B cell (primary cell): Measurements from ENCODE around the gene RAB6A. TPM values are rescaled to one million over a fixed set of nuclear protein-coding genes. Genes with fewer than 3 reads are reported as not detected.

Experiments used
- ATAC-seq: fragments of 200-7000 bp; cut with Tn5 transposase; one replicate; pipeline ENCODE4 v1.10.0; 2021; ENCODE audit warnings: low read depth, mild to moderate bottlenecking, moderate number of reproducible peaks, moderate library complexity
- CTCF ChIA-PET: fragments of 350-600 bp; sonication (Branson Sonifier 250); formaldehyde crosslinking; loops from one replicate; lab custom pipeline; 2021; ENCODE audit warnings: antibody characterized with exemption, inconsistent platforms; lab: Charles Lee
- POLR2A ChIA-PET: fragments of 350-600 bp; sonication (Branson Sonifier 250); formaldehyde crosslinking; loops from one replicate; lab custom pipeline; 2021; ENCODE audit warnings: antibody characterized with exemption; lab: Charles Lee
- DNase-seq: peaks from one replicate; pipeline ENCODE4 v3.0.0; 2013
- H2AFZ ChIP-seq: 2 replicates; pipeline ENCODE4 v1.6.1; 2012; ENCODE audit warnings: mild to moderate bottlenecking, low read depth, low read length; ENCODE audit not compliant: insufficient read depth, poor library complexity, severe bottlenecking
- H3K27ac ChIP-seq, 2 donors: 1 replicate in 1 of 2; 2 replicates in 1 of 2; pipeline ENCODE4 v1.5.1; 2012 to 2013; ENCODE audit warnings: low read length in 2 of 2, mild to moderate bottlenecking in 2 of 2, moderate library complexity in 1 of 2
- H3K27me3 ChIP-seq, 4 experiments: fragments of 200-600 bp in 1 of 4; sonication (generic) in 1 of 4; replicated peaks in 1 of 4; 1 replicate in 2 of 4; 2 replicates in 2 of 4; pipeline versions ENCODE4 v1.6.1 to v1.7.0; 2013 to 2016; ENCODE audit warnings: low read length in 3 of 4, mild to moderate bottlenecking in 2 of 4, mixed read lengths in 1 of 4, moderate library complexity in 1 of 4; ENCODE audit not compliant: insufficient read depth in 4 of 4, control insufficient read depth in 3 of 4; ENCODE audit errors: control extremely low read depth in 1 of 4
- H3K36me3 ChIP-seq, 2 experiments: replicated peaks in 1 of 2; 1 replicate in 1 of 2; 2 replicates in 1 of 2; pipeline versions ENCODE4 v1.6.1 to v1.7.1; 2013; ENCODE audit warnings: low read length in 1 of 2; ENCODE audit not compliant: insufficient read depth in 2 of 2, control insufficient read depth in 1 of 2; ENCODE audit errors: control extremely low read depth in 1 of 2, extremely low read depth in 1 of 2
- H3K4me1 ChIP-seq, 2 donors: fragments of 200-600 bp in 1 of 2; sonication (generic) in 1 of 2; 1 replicate in 1 of 2; 2 replicates in 1 of 2; pipeline versions ENCODE4 v1.5.1 to v1.6.1; 2013 to 2017; ENCODE audit warnings: low read length in 2 of 2; ENCODE audit not compliant: control insufficient read depth in 2 of 2, insufficient read depth in 2 of 2
- H3K4me2 ChIP-seq: replicated peaks from 2 replicates; pipeline ENCODE3; 2012; ENCODE audit warnings: mild to moderate bottlenecking, low read depth, low read length; ENCODE audit not compliant: poor library complexity, severe bottlenecking
- H3K4me3 ChIP-seq, 5 experiments: fragments of 200-600 bp in 1 of 5; sonication (generic) in 1 of 5; 1 replicate in 3 of 5; 2 replicates in 2 of 5; pipeline versions ENCODE4 v1.5.1 to v1.7.0; 2011 to 2016; ENCODE audit warnings: low read length in 4 of 5, mild to moderate bottlenecking in 4 of 5, low read depth in 2 of 5, control low read depth in 1 of 5, moderate library complexity in 1 of 5; ENCODE audit not compliant: insufficient read depth in 1 of 5; ENCODE audit errors: control extremely low read depth in 1 of 5, extremely low read depth in 1 of 5
- H3K79me2 ChIP-seq: fragments of 200-600 bp; sonication (generic); one replicate; pipeline ENCODE4 v1.6.0; 2016; ENCODE audit warnings: low read length; ENCODE audit not compliant: control insufficient read depth, insufficient read depth
- H3K9ac ChIP-seq: fragments of 200-600 bp; sonication (generic); 2 replicates; pipeline ENCODE4 v1.6.1; 2017; ENCODE audit warnings: mild to moderate bottlenecking, low read length, moderate library complexity
- H3K9me3 ChIP-seq, 3 donors: one replicate each; pipeline versions ENCODE4 v1.6.1 to v1.7.1; 2013; ENCODE audit warnings: low read length in 2 of 3; ENCODE audit not compliant: control insufficient read depth in 2 of 3, insufficient read depth in 1 of 3; ENCODE audit errors: control extremely low read depth in 1 of 3
- H4K20me1 ChIP-seq: 2 replicates; pipeline ENCODE4 v1.6.0; 2012; ENCODE audit warnings: mild to moderate bottlenecking, low read length; ENCODE audit not compliant: insufficient read depth, control insufficient read depth, poor library complexity, severe bottlenecking
- H3K27ac Mint-ChIP-seq: one replicate; pipeline ENCODE4 v1.8.0; 2021; ENCODE audit warnings: mixed read lengths
- H3K27me3 Mint-ChIP-seq: one replicate; pipeline ENCODE4 v1.8.0; 2021; ENCODE audit warnings: mixed read lengths
- H3K4me1 Mint-ChIP-seq: one replicate; pipeline ENCODE4 v1.8.0; 2021; ENCODE audit warnings: mixed read lengths
- H3K4me3 Mint-ChIP-seq: one replicate; pipeline ENCODE4 v1.8.0; 2021; ENCODE audit warnings: mixed read lengths
- H3K9me3 Mint-ChIP-seq: one replicate; pipeline ENCODE4 v1.8.0; 2022; ENCODE audit warnings: mixed read lengths; ENCODE audit not compliant: insufficient read depth
- CTCF ChIP-seq: fragments of 200-600 bp; IDR thresholded peaks from one replicate; pipeline ENCODE4 v1.8.0; 2022; ENCODE audit warnings: antibody characterized with exemption, mild to moderate bottlenecking
- EZH2 ChIP-seq: IDR thresholded peaks from 2 replicates; pipeline ENCODE4 v1.6.1; 2012; ENCODE audit warnings: borderline replicate concordance, low read depth, mild to moderate bottlenecking, moderate library complexity, low read length; ENCODE audit not compliant: insufficient read depth, poor library complexity, severe bottlenecking
- WGBS: methylation state at CpG from one replicate; pipeline ENCODE4 v1.1.5; 2013; ENCODE audit warnings: missing lambda C conversion rate; ENCODE audit not compliant: insufficient coverage; 5-methylcytosine and 5-hydroxymethylcytosine counted together
- intact Hi-C: fragments of 100-400 bp; cut with micrococcal nuclease; formaldehyde crosslinking; loops from one replicate; pipeline ENCODE4 v1.10.0; 2022
- polyA plus RNA-seq: library from polyadenylated mRNA; depleted of rRNA; stranded (reverse); fragments of >200 nt; gene quantifications from 2 replicates; pipeline ENCODE4 v1.2.3, GENCODE V29; 2012
- total RNA-seq, 2 donors: library from RNA; stranded (reverse); fragments of 120-200 nt in 1 of 2; gene quantifications; 1 replicate in 1 of 2; 2 replicates in 1 of 2; pipeline versions ENCODE4 v1.2.3 to v1.2.4, GENCODE V29; 2013 to 2022

Gene RAB6A
- total and polyA plus RNA-seq, 2 donors (not counting 1 experiment from before 2014, with no cell fraction given): 17.2 to 70.5 TPM

GRCh38 chr11:73801136-73801535, 40.3 kb upstream of the RAB6A start:
- no peak overlapping the region for H2AFZ ChIP-seq
- ChIA-PET POLR2A (no interaction called here), CTCF (no interaction called here)
- Mint-ChIP-seq H3K27me3 (no peaks in the 10 kb centered on the region), H3K4me1 (no peaks in the 10 kb centered on the region), H3K4me3 (no peak overlapping the region), H3K9me3 (no peaks in the 10 kb centered on the region), H3K27ac (no peak overlapping the region)
- no peak for TF ChIP-seq CTCF
- TF ChIP-seq EZH2: no peak
- no peak overlapping the region for H3K4me2 ChIP-seq
- DNase-seq (no peak), ATAC-seq (no peak)
- H3K4me1 ChIP-seq: no peaks in the 10 kb centered on the region
- WGBS: no CpG with 5 or more reads among the region's 1 CpG
- peaks cover 39% of the 10 kb centered on the region for H3K79me2 ChIP-seq
- H3K4me3 ChIP-seq: no peak overlapping the region
- H3K27ac ChIP-seq: no peak overlapping the region
- H3K36me3 ChIP-seq: peaks cover 1 to 5% of the 10 kb centered on the region in 2 experiments
- no peaks in the 10 kb centered on the region for H3K27me3 ChIP-seq
- peaks cover 18% of the 10 kb centered on the region for H4K20me1 ChIP-seq
- no peaks in the 10 kb centered on the region for H3K9me3 ChIP-seq
- no peak overlapping the region for H3K9ac ChIP-seq
- intact Hi-C loops: no loop called here

GRCh38 chr11:73800276-73800806, 39.5 kb upstream of the RAB6A start:
- no peaks in the 10 kb centered on the region for H3K4me1 ChIP-seq
- Mint-ChIP-seq H3K27me3 (no peaks in the 10 kb centered on the region), H3K4me1 (no peaks in the 10 kb centered on the region), H3K4me3 (no peak overlapping the region), H3K9me3 (no peaks in the 10 kb centered on the region), H3K27ac (no peak overlapping the region)
- no peak for DNase-seq
- peaks cover 0 to 5% of the 10 kb centered on the region in 2 experiments for H3K36me3 ChIP-seq
- peaks cover 45% of the 10 kb centered on the region for H3K79me2 ChIP-seq
- ChIA-PET CTCF (no interaction called here), POLR2A (no interaction called here)
- ATAC-seq: no peak
- intact Hi-C loops: no loop called here
- H3K9ac ChIP-seq: no peak overlapping the region
- H3K4me3 ChIP-seq: no peak overlapping the region
- WGBS: no CpG with 5 or more reads among the region's 4 CpGs
- H3K27ac ChIP-seq: no peak overlapping the region
- peaks cover 18% of the 10 kb centered on the region for H4K20me1 ChIP-seq
- TF ChIP-seq EZH2 (no peak), CTCF (no peak)
- no peaks in the 10 kb centered on the region for H3K9me3 ChIP-seq
- no peaks in the 10 kb centered on the region for H3K27me3 ChIP-seq
- no peak overlapping the region for H3K4me2 ChIP-seq
- H2AFZ ChIP-seq: no peak overlapping the region
